NOMO-1 treated with dmso at 0.1 percent for 144 hours (cell line): ENCODE results near the gene SNTB2.
"Not testable (repeated sequence)": the region's sequence is repeated elsewhere in the genome, so short reads cannot be mapped to it uniquely, and the experiment has no call there.

ENCODE experiments used
- DNase-seq: peaks from one replicate; lab custom pipeline; 2025; ENCODE audit not compliant: unreplicated experiment; lab: John Stamatoyannopoulos, UW

Gene SNTB2

DNA sequence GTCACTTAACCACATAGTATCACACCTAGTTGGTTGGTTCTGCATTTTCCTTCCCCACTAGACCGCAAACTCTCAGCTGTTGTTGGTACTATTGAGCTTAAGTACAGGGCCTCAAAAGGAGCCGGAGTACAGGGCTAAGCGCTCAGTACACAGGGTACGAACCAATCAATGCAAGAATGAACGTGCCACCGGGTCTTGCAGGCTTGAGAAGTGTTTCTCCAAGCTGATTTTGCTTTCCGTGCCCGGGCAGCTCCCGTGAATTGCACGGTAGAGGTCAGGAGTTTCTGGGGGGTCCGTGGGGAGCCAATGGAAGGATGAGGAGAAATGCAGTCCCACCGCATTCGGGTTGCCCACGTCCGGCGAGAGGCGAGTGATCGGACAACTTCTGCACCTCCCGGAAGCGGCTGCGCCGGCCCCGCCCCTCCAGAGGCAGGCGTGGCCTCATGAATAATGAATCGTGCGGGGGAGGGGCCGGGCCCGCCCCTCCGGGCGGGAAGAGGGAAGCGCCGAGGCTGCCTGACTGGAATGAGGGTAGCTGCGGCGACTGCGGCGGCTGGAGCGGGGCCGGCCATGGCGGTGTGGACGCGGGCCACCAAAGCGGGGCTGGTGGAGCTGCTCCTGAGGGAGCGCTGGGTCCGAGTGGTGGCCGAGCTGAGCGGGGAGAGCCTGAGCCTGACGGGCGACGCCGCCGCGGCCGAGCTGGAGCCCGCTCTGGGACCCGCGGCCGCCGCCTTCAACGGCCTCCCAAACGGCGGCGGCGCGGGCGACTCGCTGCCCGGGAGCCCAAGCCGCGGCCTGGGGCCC is at the start of gene SNTB2:
Gene SNTB2, plus strand, starts transcription at position 523 of the 804 bp plus-strand sequence. Its CDS starts 3 bp downstream, at position 526.
- peak; percentile 93 for DNase-seq

DNA sequence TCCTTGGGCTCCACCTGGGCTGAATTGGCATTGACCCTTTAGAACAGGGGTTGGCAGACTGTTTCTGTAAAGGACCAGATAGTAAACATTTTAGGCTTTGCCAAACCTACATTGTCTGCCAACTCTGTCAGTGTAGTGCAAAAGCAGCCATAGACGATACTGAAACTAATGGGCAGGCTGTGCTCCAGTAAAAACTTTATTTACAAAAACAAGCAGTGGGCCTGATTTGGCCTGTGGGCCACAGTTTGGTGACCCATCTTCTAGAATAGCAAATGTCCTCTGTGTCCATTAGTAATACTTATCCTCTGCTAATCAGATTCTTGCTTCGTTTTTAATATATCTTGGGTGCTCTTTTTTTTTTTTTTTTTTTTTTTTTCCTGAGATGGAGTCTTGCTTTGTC is 48.4 kb upstream of the SNTB2 start:
- no peak for DNase-seq

DNA sequence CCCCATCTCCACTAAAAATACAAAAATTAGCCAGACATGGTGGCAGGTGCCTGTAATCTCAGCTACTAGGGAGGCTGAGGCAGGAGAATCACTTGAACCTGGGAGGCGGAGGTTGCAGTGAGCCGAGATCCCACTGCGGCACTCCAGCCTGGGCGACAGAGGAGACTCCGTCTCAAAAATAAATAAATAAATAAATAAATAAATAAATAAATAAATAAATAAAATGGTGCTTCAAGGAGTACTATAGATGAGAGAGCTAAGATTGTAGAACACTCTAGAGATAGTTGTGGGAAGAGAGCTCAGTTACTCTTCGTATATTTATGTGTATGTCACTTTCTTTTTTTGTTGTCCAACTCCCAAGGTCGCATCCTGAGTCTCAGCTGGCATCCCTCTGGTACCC is 47.5 kb upstream of the SNTB2 start:
- not testable (repeated sequence) for DNase-seq

DNA sequence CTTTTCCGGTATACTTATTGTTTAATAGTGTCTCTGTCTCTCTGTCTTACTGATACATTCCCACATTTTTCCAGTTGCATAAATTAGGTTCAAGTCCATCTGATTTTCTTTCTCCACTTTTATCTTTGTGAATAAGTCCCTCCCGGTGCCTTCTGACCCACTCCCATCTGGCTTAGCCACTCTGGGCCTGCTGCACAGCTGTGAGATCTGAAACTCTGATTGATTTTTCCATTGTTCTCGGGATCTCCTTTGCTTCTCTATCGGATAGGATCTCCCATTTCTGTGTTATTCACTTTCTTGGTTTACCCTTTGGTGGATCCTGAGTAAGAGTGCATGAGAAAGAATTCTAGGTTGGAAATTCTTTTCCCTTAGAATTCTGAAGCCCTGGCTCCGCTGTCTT is 46.0 kb upstream of the SNTB2 start:
- no peak for DNase-seq

DNA sequence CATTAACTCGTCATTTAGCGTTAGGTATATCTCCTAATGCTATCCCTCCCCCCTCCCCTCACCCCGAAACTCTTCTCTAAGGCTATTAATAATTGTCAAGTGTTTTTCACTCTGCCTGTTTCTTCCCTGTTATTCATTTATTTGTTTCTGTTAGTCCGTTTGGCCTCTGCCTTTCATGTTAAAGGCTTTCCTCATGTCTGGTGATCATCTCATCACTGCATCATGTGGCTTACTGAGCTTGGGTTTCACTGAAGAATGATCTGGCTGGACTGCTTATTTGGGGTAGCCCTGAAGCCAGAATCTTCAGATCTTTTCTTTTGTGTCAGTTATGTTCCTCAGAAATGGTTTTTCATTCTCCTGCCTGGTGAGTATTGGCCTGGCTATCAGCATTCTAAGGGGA is 45.0 kb upstream of the SNTB2 start:
- DNase-seq = no peak

DNA sequence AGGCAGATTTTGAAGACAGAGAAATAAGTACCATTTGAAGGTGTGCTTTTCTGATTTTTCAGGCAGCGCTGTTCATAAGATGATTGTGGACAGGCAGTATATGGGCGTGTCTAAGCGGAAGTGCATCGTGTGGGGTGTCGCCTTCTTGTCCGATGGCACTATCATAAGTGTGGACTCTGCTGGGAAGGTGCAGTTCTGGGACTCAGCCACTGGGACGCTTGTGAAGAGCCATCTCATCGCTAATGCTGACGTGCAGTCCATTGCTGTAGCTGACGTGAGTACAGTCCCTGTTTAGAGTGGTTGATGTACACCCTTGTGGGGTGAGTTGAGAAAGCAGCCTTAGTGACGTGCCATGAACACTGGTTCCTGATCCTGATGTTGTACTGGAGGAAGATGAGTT is 43.8 kb upstream of the SNTB2 start:
- DNase-seq = no peak

DNA sequence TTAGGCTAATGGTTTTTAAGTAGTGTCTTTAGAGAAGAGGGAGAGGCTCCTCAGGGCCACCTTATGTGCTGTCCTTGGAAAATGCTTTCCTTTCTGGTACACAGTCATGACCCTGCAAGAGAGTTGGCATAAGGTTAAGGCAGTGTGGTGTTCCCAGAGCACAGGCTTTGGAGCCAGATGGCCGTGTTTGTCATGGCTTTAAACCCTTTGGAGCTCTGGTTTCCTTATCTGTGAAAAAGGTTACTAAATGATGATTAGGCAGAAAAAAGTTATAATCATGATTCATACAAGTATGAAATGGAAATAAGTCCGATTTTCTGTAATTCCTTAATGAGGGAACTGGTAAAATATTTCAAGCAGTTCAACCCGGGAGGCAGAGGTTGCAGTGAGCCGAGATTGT is 41.3 kb upstream of the SNTB2 start:
- DNase-seq = no peak

DNA sequence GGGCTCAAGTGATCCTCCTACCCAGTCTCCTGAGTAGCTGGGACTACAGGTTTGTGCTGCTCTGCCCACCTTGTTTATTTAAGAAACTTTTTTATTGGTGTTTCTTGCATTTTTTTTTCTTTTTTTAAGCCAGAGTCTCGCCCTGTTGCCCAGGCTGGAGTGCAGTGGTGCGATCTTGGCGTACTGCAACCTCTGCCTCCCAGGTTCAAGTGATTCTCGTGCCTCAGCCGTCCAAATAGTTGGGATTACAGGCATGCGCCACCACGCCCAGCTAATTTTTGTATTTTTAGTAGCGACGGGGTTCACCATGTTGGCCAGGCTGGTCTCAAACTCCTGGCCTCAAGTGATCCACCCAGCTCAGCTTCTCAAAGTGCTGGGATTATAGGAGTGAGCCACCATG is 37.3 kb upstream of the SNTB2 start:
- DNase-seq = not testable (repeated sequence)

DNA sequence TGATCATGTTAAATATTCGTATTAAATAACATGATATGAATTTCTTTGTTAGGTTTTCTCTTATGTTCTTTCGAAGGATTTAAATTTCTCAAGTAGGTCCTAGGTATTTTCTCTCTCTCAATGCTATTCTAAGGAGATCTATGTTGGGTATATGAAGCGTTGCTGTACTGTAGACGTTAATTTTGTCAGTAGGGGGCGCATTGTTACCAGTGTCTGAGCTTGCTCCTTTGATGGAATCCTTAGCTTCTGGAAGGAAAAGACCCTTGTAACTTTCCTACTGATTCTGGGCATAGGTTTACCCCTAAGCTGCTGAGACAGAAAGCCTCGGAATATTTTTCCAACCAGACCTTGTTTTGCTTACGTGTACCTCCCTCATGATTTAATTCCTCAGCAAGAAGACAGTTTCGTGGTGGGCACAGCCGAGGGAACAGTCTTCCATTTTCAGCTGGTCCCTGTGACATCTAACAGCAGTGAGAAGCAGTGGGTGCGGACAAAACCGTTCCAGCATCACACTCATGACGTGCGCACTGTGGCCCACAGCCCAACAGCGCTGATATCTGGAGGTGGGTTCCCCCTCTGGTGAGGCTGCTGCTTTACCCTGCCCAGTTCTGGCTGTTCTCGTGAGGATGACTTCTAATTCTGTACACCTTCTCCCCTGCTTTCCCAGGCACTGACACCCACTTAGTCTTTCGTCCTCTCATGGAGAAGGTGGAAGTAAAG is 36.7 kb upstream of the SNTB2 start:
- peak; percentile 13 for DNase-seq

DNA sequence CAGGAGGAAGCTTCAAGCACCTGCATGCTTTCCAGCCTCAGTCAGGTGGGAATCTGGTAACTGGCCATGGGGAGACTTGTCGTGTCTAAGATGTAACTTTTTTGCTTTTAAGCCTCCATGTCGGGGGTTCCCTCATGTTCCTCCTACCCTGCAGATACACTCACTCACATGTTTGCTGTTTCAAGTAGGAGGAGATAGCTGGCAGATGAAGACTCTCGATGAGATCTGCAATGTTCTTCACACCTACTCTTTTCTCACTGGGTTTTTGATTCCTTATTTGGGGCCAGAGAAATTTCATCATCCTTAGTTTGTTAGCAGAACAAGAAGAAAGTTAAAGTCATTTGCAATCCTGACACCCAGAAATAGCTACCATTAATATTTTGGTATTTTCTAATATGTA is 29.8 kb upstream of the SNTB2 start:
- DNase-seq = no peak

DNA sequence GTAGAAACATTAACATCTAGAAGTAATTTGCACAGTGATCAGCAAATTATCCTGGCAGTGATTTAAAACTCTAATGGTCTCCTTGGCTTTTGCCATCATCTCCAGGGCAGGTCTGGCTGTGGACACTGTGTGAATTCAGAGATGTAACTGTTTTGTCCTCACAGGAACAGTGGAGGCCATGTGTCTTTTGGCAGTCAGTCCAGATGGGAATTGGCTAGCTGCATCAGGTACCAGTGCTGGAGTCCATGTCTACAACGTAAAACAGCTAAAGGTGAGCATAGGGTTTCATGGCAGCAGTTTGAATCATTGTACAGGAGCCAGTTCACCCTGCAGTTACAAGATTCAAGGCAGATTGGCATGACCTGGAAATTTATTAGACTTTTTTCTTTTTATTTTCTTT is 26.8 kb upstream of the SNTB2 start:
- DNase-seq = no peak

DNA sequence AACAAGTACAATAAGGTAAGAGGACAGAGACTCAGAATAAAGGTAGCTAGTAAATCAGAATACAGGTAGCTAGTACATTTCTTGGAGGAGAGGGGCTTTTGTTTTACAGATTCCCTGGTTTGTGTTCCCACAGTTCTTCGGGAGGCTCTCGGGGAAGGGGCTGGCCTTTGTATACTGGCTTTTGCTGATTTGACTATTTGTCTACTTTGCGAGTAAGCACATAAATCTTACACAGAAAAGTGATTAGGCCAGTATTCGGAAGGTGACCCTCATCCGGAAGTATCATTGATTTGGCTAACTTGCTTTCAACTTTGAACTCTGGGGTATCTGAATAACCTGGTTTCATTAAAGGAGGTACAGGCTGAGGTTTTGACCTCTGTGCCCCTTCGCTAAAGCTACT is 21.4 kb upstream of the SNTB2 start:
- no peak for DNase-seq

DNA sequence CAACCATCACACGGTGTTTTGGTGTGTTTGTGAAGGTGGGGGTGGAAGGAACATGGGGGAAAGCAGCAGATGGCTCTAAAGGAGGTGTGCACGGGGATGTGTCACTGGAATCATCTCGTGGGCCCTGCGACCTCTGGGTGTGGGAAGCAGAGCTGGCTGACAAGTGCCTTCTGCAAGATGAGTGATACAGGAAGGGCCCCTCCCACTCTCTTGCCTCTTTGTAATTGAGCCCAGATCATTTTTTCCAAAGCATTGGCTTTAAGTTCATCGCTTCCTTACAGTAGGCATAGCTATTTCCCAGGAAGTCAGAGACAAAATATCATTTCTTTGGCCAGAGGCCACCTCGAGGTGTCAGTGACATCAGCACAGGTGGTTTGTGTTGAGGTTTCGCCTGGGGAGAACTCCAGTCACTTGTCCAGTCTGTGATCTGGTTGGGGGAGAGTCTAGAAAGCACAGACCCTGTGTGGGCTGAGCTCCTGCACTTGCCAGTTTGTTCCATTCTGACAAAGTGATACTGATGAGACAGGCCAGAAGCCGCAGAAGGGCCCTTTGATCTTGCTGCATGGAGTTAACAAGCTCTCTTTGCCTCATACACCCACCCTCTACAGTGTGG is 20.6 kb upstream of the SNTB2 start:
- no peak for DNase-seq

DNA sequence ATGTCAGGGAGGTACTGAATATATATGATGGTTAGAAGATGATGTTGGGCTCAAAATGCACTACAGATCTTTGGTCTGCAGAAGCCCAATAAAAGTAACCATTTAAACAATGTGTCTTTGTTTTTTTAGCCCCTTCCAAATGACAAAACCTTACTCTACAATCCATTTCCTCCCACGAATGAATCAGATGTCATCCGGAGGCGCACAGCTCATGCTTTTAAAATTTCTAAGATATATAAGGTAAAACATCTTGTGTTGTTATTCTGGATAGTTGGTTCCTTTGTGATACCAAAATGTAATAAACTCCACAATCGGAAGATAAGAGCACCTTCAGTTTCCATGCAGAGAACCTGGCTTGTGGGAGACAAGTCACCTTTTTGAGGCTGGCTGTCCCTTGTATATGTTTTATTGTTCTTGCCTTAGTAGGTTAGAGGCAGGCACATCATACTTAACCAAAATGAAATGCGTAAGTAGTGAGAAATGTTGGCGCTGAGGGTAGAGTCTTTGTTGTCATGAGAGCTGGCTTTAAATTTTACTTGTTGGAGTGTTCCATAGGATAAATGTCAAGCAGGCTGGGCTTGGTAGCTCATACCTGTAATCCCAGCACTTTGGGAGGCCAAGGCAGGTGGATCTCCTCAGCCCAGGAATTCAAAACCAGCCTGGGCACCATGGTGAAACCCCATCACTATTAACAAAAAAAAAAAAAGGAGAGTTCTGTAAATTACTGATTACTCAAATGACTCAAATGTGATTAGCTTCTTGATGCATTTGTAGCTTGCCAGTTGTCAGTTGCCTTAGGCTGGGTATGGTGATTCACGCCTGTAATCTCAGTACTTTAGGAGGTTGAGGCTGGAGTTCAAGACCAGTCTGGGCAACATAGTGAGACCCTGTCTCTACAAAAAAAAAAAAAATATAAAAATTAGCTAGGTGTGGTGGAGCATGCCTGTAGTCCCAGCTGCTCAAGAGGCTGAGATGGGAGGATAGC is 19.7 kb upstream of the SNTB2 start:
- DNase-seq = no peak

DNA sequence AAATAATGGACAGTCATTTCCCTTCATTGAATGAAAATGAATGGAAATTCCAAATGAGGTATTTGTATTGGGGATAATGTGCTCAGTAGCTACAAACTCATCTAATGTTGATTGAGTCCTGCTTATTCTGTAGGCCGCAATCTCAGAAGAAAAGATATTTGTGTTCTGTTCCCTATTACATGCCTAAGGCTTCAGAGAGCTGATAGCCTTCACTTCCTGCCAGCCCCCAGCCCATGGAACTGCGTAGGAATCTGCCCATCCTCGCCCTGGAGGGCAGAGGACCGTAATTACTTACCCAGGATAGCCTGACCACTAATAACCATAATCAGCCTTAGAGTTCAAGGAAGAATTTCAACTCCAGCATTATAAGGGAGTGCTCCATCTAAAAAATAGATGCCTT is 17.9 kb upstream of the SNTB2 start:
- no peak for DNase-seq

DNA sequence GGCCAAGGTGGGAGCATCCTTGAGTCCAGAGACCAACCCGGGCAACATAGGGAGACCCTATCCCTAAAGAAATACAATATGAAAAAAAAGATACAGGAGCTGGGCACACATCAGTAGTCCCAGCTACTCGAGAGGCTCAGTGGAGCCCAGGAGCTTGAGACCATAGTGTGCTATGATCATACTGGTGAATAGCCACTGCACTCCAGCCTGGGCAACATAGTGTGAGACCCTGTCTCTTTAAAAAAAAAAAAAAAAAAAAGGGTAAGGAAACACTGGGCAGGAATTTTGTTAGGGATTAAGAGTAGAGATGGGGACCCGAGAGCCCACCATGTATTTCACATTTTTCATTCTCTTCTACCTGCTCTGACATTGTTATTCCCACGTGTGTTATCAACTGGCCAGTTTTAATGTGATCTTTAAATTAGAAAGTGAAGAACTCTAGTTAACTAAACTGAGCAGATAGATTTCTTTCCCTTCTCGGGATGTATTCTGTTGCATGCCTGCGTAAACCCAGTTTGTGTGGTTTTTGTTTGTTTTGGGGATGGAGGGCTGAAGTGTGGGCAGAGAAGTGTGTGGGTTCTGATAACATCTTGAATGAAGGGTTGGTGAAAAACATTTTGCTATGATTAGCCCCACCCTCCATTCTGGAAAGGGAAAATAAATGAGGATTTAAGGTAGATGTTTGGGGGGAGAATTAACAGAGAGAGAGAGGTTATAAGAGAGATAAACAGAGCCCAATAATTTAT is 17.2 kb upstream of the SNTB2 start:
- DNase-seq = no peak

DNA sequence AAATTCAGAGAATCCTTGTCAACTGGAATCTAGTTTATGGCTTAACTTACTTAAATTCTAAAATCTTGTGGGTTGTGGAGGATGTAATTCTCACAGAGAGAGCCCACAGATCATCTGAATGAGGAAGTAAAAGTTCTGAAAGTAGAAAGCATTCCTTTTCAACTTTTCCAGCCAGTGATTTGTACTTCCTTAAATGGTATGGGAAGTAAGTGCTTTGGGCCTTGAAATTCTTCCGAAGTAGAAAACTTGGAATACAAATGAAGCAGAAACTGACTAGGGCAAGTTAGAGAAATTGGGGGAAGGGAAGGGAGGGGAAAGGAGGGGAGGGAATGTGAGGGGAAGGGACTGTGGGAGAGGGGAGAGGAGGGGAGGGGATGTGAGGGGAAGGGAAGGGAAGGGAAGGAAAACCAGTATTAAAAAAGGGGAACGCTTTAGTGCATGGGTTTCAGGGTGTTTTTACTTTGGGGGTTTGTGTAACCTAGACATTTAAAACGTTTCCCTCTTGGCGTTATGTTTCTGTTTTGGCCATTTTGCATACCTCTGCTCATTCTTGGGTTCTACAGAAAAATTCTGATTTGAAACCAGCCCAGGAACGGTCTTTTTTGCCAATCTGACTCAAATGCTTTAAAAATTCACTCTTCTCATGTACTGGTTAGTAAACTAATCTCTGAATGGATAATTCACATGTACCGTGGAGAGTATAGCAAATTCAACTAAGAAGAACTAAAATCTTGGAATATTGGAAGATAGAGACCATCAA is 15.5 kb upstream of the SNTB2 start:
- peak; percentile 5 for DNase-seq

DNA sequence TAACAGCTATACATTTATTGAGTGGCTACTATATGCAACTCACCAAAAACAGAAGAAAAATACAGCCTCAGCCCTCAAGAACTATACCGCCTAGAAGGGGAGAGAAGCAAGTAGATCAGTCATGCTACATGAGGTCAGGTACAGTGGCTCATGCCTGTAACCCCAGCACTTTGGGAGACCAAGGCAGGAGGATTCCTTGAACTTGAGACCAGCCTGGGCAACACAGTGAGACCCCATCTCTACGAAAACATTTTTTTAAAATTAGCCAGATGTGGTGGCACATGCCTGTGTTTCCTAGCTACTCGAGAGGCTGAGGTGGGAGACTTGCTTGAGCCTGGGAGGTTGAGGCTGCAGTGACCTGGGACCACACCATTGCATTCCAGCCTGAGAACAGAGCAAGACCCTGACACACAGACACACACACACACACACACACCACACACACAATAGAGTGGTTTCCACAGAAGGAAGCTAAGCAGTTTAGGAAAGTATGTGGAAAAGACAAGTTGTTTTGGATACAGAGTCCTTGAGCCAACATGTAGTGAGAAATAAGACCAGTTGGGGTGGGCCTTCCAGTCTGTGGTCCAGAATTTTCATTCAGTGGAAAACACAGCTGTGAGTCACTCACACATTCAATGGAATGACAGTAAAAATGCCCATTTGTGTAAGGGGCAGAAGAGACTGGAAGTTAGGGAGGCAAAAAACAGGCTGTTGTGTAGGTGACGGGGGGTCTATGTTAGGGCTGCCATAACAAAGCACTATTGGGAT is 10.7 kb upstream of the SNTB2 start:
- no peak for DNase-seq
